PC-3 (cell line): ENCODE data around the gene BNIP5. TPM values are rescaled to one million over a fixed set of nuclear protein-coding genes. Genes with fewer than 3 reads are reported as not detected.

Experiments
- ATAC-seq: fragments of 200-7000 bp; cut with Tn5 transposase; 2 replicates; pipeline ENCODE4 v1.9.1; 2020; ENCODE audit warnings: mild to moderate bottlenecking, moderate library complexity
- BruUV-seq: library from RNA; stranded (reverse); fragments of 400-500 nt; replicated peaks from 2 replicates; lab custom pipeline; 2021; lab: Mats Ljungman, UMichigan
- CTCF ChIA-PET: fragments of 300-600 bp; sonication (Branson Sonifier 250); formaldehyde crosslinking; loops from one replicate; lab custom pipeline; 2022; ENCODE audit warnings: antibody characterized with exemption; lab: Charles Lee
- POLR2A ChIA-PET: fragments of 300-600 bp; sonication (Branson Sonifier 250); formaldehyde crosslinking; loops from one replicate; lab custom pipeline; 2022; ENCODE audit warnings: antibody characterized with exemption; ENCODE audit not compliant: unreplicated experiment; lab: Charles Lee
- DNase-seq: peaks from one replicate; pipeline ENCODE4 v3.0.0-alpha.2; 2015
- H2AFZ ChIP-seq: fragments of 300-600 bp; sonication (generic); 2 replicates; pipeline ENCODE4 v1.6.0; 2016; ENCODE audit warnings: antibody characterized with exemption, low read length
- H3F3A ChIP-seq: fragments of 300-600 bp; sonication (generic); one replicate; pipeline ENCODE4 v1.6.0; 2017; ENCODE audit warnings: antibody characterized with exemption, low read length, control low read depth, mild to moderate bottlenecking; ENCODE audit not compliant: unreplicated experiment
- H3K27ac ChIP-seq: fragments of 300-600 bp; sonication (generic); 2 replicates; pipeline ENCODE4 v1.5.1; 2016; ENCODE audit warnings: mild to moderate bottlenecking, low read length
- H3K27me3 ChIP-seq: fragments of 300-600 bp; sonication (generic); 2 replicates; pipeline ENCODE4 v1.6.1; 2016; ENCODE audit warnings: low read length, mixed read lengths
- H3K36me3 ChIP-seq: fragments of 300-600 bp; sonication (generic); 2 replicates; pipeline ENCODE4 v1.6.1; 2016; ENCODE audit warnings: low read depth, mixed run types, low read length, mixed read lengths
- H3K4me1 ChIP-seq: fragments of 300-600 bp; sonication (generic); 2 replicates; pipeline ENCODE4 v1.5.1; 2016; ENCODE audit warnings: low read length; ENCODE audit not compliant: insufficient read depth
- H3K4me2 ChIP-seq: fragments of 300-600 bp; sonication (generic); 2 replicates; pipeline ENCODE4 v1.6.0; 2016; ENCODE audit warnings: low read length
- H3K4me3 ChIP-seq: fragments of 300-600 bp; sonication (generic); 2 replicates; pipeline ENCODE4 v1.5.1; 2016; ENCODE audit warnings: mild to moderate bottlenecking, low read length, mixed read lengths
- H3K79me2 ChIP-seq: fragments of 300-600 bp; sonication (generic); 2 replicates; pipeline ENCODE4 v1.6.1; 2017; ENCODE audit warnings: low read length, mixed read lengths
- H3K9ac ChIP-seq: fragments of 300-600 bp; sonication (generic); 2 replicates; pipeline ENCODE4 v1.6.0; 2016; ENCODE audit warnings: mild to moderate bottlenecking, low read length
- H3K9me2 ChIP-seq: fragments of 300-600 bp; sonication (generic); replicated peaks from 2 replicates; pipeline ENCODE4 v1.6.1; 2016; ENCODE audit warnings: mixed run types, low read length, mixed read lengths
- H3K9me3 ChIP-seq: fragments of 300-600 bp; sonication (generic); 2 replicates; pipeline ENCODE4 v1.6.1; 2016; ENCODE audit warnings: low read length, mixed read lengths
- H4K20me1 ChIP-seq: fragments of 300-600 bp; sonication (generic); 2 replicates; pipeline ENCODE4 v1.6.1; 2016; ENCODE audit warnings: low read length, mixed read lengths
- CTCF ChIP-seq: fragments of 300-600 bp; sonication (generic); conservative IDR thresholded peaks from 2 replicates; pipeline ENCODE4 v1.5.1; 2017; ENCODE audit warnings: antibody characterized with exemption, low read depth, mild to moderate bottlenecking, low read length
- EZH2 ChIP-seq: fragments of 300-600 bp; sonication (generic); IDR thresholded peaks from one replicate; pipeline ENCODE4 v1.6.1; 2017; ENCODE audit warnings: antibody characterized with exemption, mild to moderate bottlenecking, low read length; ENCODE audit not compliant: unreplicated experiment
- EZH2phosphoT487 ChIP-seq: fragments of 300-600 bp; sonication (generic); IDR thresholded peaks from 2 replicates; pipeline ENCODE4 v1.6.1; 2018; ENCODE audit warnings: mild to moderate bottlenecking, antibody characterized with exemption, low read length, borderline replicate concordance
- intact Hi-C: fragments of 100-400 bp; cut with micrococcal nuclease; formaldehyde crosslinking; loops from 2 replicates; pipeline ENCODE4 v1.9.0; 2023
- total RNA-seq: library from RNA; depleted of rRNA; stranded (reverse); fragments of >200 nt; gene quantifications from 2 replicates; pipeline ENCODE4 v1.2.3, GENCODE V29; 2014

The BNIP5 gene
- total RNA-seq, 1 experiment from 2014 or later, result not detected

- no TSS peak for BruUV-seq
- intact Hi-C loops, result no loop called here
- Histone ChIP-seq H3K4me3 (no peak overlapping the region), H3K9ac (no peak overlapping the region), H3K4me2 (no peak overlapping the region), H3K27ac (no peak overlapping the region), H3K27me3 (no peaks in the 10 kb centered on the region), H3K4me1 (no peaks in the 10 kb centered on the region), H4K20me1 (no peaks in the 10 kb centered on the region), H3K36me3 (no peaks in the 10 kb centered on the region), H3K9me2 (no peaks in the 10 kb centered on the region), H3K79me2 (no peaks in the 10 kb centered on the region), H3F3A (no peaks in the 10 kb centered on the region), H3K9me3 (no peaks in the 10 kb centered on the region), H2AFZ (no peak overlapping the region)
- DNase-seq, result peak; percentile 50
- POLR2A ChIA-PET, result no interaction called here
- no peak for TF ChIP-seq CTCF
- no peak for TF ChIP-seq EZH2
- CTCF ChIA-PET, result interaction anchor here (0.6 kb wide), 1 partner anchor 8 kb away, joined by 3 read pairs; no protein-coding TSS in a partner anchor
- no peak for ATAC-seq
These were observed 12.6 kb upstream of the BNIP5 start for GRCh38 chr6:36349240-36349639.

- no peaks in the 10 kb centered on the region for H3K4me1 ChIP-seq
- H3K79me2 ChIP-seq, result no peaks in the 10 kb centered on the region
- no peak overlapping the region for H2AFZ ChIP-seq
- ChIA-PET CTCF (no interaction called here), POLR2A (no interaction called here)
- TF ChIP-seq EZH2 (no peak), EZH2phosphoT487 (no peak), CTCF (no peak)
- no peak overlapping the region for H3K4me2 ChIP-seq
- H3K4me3 ChIP-seq, result no peak overlapping the region
- H3K9ac ChIP-seq, result no peak overlapping the region
- H3K36me3 ChIP-seq, result no peaks in the 10 kb centered on the region
- H3K27me3 ChIP-seq, result no peaks in the 10 kb centered on the region
- intact Hi-C loops, result no loop called here
- H3F3A ChIP-seq, result no peaks in the 10 kb centered on the region
- no peak for DNase-seq
- no TSS peak for BruUV-seq
- no peaks in the 10 kb centered on the region for H3K9me2 ChIP-seq
- no peak for ATAC-seq
- H3K9me3 ChIP-seq, result no peaks in the 10 kb centered on the region
- no peaks in the 10 kb centered on the region for H4K20me1 ChIP-seq
- no peak overlapping the region for H3K27ac ChIP-seq
These were observed 10.9 kb upstream of the BNIP5 start for GRCh38 chr6:36347621-36348020.

- ChIA-PET POLR2A (no interaction called here), CTCF (no interaction called here)
- Histone ChIP-seq H3F3A (no peaks in the 10 kb centered on the region), H3K27ac (no peak overlapping the region), H3K9me2 (no peaks in the 10 kb centered on the region), H3K4me2 (no peak overlapping the region), H3K4me1 (no peaks in the 10 kb centered on the region), H3K36me3 (no peaks in the 10 kb centered on the region), H3K27me3 (no peaks in the 10 kb centered on the region), H3K9me3 (no peaks in the 10 kb centered on the region), H4K20me1 (no peaks in the 10 kb centered on the region), H3K79me2 (no peaks in the 10 kb centered on the region), H2AFZ (no peak overlapping the region), H3K9ac (no peak overlapping the region), H3K4me3 (no peak overlapping the region)
- intact Hi-C loops, result no loop called here
- no TSS peak for BruUV-seq
- TF ChIP-seq EZH2, result no peak
- no peak for TF ChIP-seq CTCF
- TF ChIP-seq EZH2phosphoT487, result no peak
- no peak for DNase-seq
- ATAC-seq, result no peak
These were observed 10.0 kb upstream of the BNIP5 start for GRCh38 chr6:36346486-36347273.
